ENCODE measurements around the gene TCEA2.
"Not testable (repeated sequence)": the region's sequence is repeated elsewhere in the genome, so short reads cannot be mapped to it uniquely, and the experiment has no call there.

Gene TCEA2

GRCh38 chr20:64108731-64109681, 46.0 kb downstream of the TCEA2 start:
- DNase-seq (ENCODE audit: low spot score) = no peak

- no peak for DNase-seq (ENCODE audit: low spot score)
These were observed 46.9 kb downstream of the TCEA2 start for GRCh38 chr20:64109831-64110391.

DNA sequence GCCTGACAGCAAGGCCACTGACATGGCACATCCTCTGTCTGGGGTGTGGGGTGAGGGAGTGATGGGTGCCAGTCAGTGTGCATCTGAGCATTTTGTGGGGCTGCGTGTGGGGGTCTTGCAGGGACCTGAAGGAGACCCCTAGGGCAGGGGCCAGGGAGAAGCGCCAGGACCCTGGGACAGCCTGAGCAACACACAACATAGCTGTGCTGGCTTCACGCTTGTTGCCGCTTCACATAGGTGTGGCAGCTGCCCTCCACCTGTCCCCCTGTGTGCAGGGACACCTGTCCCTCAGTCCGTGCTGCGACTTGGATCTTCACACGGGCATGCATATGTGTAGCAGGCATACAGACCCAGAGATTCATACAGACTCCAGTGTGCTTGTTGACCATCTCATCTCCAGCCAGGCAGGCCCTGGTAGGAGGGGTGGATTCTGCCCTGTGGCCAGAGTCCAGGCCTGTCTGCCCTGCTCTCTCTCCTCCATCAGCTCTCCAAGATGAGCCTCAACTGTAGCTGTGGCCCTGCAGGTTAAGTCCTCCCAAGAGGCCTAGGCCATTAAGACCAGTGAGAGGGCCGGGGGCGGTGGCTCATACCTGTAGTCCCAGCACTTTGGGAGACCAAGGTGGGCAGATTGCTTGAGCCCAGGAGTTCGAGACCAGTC, 47.5 kb downstream of the TCEA2 start:
- no peak for DNase-seq (ENCODE audit: low spot score)

- no peak for DNase-seq (ENCODE audit: low spot score)
These were observed 49.0 kb downstream of the TCEA2 start for GRCh38 chr20:64111841-64112641.

- DNase-seq (ENCODE audit: low spot score) = no peak
These were observed 49.9 kb downstream of the TCEA2 start for GRCh38 chr20:64112691-64113443.

DNA sequence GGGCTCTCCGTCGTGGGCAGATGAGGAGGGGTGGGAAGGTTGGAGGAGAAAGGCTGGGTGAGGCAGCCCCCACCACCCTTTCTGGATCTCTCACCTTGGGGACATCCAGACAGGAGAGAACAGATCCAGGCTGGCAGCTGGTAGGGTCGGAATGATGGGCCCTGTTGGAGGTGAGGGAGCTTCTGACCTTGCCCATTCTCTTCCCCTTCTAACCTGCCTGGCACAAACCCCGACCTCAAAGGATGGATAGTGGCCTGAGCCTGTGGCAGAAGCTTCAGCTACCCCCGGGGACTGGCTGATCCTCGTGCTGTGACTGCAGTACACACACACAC, 50.4 kb downstream of the TCEA2 start:
- no peak for DNase-seq (ENCODE audit: low spot score)

DNA sequence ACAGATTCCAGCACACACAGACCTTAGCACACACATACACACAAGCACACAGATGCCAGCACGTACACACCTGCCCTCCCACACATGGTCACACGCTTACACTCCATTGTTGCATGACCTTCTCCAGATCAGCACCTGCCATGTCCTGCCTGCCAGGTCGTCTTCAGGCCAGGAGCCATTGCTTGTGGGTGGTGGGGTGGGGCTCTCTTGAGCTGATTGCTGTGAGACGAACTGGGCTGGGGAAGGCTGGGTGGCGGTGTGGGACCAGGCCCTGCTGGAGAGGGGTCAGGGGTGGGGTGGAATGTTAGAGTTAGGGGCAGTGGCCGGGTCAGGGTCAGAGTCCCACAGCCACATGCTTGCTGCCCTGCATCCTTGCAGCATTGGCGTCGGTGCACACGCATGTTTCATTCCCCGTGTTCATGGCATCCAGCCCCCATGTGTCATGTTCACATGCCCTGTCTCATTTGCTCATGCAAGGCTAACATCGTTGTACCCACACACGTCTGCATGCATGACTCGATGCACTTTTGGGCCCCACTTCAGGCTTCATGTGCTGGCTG, 50.9 kb downstream of the TCEA2 start:
- no peak for DNase-seq (ENCODE audit: low spot score)

DNA sequence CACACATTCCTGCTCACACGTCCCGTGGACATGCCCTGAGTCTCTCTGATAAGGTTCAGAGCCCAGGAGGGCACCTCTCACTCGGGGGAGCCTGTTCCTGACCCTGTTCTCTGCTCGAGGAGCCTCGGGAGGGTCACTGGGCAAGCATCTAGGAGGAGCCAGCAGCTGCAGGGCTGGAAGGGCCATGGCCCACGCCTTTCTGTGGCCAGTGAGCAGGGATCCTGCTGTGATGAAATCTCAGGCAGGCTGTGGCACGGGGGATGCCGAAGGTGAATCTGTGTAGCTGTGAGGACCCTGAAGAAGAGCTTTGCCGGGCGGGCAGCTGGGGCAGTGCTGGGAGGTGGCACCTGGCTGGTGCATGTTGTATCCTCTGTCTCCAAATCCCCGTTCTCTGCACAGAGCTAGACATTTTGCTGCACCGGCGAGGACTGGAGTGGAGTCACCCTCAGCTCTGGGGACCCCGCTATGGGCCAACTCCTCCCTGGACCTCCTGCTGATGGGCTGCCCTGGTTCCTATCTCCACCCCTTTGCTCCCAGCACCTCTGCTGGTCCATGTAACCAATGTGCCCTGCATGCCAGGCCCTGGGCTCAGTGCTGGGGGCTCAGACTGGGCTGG, 51.5 kb downstream of the TCEA2 start:
- DNase-seq (ENCODE audit: low spot score) = no peak

DNA sequence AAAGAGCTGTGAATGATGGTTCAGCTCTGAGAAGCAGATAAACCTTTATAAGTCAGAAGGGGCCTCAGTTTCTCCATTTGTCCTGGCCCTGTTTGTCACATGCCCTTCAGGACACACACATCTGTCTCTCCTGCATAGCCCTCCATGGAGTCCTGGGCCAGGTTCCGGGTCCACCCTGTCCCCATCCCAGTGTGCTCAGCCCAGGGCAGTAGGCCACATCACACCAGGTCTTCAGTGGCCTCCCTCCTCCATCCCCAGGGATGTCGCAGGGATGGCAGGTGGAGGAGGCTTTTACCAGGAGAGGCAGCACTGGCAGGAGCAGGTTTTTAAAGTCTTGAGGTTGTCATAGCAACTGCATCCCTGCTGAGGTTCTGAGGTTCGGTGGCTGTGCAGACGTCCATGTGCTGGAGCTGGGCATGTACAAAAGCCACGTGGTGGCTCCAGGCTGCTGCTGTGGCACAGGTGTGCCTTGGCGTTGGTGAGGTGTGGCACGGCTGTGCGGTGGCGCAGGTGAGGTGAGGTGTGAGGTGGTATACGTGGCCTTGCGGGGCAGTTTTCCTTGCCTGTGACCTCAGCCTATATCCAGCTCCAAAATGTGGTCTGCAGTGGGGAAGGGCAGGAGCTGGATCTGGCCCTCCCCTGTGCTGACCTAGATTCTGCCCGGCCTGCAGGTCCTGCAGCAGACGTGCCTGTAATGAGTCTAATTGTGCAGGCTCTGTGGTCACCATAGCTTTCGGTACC, 52.3 kb downstream of the TCEA2 start:
- DNase-seq (ENCODE audit: low spot score) = no peak

- no peak for DNase-seq (ENCODE audit: low spot score)
These were observed 53.0 kb downstream of the TCEA2 start for GRCh38 chr20:64116016-64116415.

- no peak for DNase-seq (ENCODE audit: low spot score)
These were observed 53.8 kb downstream of the TCEA2 start for GRCh38 chr20:64116541-64117431.

DNA sequence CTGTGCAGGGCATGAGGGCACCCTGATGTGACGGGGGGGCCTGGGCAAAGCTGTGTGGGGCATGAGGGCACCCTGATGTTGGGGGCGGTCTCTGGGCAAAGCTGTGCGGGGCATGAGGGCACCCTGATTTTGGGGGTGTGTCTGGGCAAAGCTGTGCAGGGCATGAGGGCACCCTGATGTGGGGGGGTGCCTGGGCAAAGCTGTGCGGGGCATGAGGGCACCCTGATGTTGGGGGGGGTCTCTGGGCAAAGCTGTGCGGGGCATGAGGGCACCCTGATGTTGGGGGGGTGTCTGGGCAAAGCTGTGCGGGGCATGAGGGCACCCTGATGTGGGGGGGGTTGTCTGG, 54.4 kb downstream of the TCEA2 start:
- not testable (repeated sequence) for DNase-seq (ENCODE audit: low spot score)

DNA sequence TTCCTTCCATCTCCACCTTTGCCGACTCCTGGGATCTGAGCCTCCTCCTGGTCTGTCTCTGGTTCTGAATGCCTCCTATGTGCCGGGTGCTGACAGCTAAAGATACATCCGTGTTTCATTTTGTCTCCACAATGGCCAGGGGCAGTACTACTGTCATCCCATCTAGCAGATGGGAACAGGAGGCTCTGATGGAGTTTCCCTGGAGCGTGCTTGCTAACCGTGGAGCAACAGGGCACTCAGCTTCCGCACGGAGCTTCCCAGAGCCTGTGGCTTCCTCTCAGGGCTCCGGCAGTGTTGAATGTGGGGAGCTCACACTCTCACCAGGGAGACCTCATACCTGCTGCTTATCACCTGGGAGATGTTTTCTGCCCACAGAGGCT, 56.3 kb downstream of the TCEA2 start:
- no peak for DNase-seq (ENCODE audit: low spot score)

DNA sequence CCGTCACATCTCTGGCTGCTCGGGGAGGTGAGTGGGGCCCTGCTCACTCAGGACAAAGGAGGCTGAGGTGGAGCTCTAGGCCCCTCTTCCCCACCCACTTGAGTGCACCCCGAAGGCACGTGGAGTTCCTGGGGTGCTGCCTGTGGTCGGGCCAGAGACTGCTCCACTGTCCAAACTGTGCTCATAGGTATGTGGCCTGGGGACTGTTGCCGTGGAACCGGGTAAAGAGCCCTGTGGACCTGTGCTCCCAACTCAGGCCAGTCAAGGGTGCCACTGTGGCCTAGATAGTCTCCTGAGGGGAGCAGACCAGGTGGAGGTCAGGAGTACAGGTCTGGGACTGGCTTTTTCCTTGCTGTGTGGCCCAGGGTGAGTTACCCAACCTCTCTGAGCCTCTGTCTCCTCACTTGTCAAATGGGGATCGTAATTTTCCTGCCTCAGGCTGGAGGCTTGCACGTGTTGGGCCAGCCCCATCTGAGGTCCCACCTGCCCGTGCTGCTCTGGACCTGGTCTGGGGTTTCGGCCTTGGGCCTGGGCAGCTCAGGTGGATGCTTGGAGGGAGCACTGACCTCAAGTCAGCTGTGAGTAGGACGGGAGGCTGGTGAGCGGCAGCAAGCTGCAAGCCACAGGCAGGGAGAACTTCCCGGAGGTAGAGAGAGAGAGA, 56.8 kb downstream of the TCEA2 start:
- no peak for DNase-seq (ENCODE audit: low spot score)

GRCh38 chr20:64121586-64121985, 58.6 kb downstream of the TCEA2 start:
- DNase-seq (ENCODE audit: low spot score) = no peak
